NB4 (cell line): ENCODE data around the gene FCN2.

Source experiments
- POLR2A ChIP-seq: IDR thresholded peaks from 2 replicates; pipeline ENCODE4 v1.6.1; 2011; ENCODE audit warnings: mild to moderate bottlenecking; ENCODE audit not compliant: insufficient read length; ENCODE audit errors: extremely low read depth
- TF ChIP-seq, protein P1 (sequence below): IDR thresholded peaks from one replicate; pipeline ENCODE4 v1.5.1; 2012; ENCODE audit warnings: low read depth, low read length
- TF ChIP-seq, protein P2 (sequence below): IDR thresholded peaks from 2 replicates; pipeline ENCODE4 v1.6.1; 2011; ENCODE audit warnings: low read depth, low read length

DNA sequence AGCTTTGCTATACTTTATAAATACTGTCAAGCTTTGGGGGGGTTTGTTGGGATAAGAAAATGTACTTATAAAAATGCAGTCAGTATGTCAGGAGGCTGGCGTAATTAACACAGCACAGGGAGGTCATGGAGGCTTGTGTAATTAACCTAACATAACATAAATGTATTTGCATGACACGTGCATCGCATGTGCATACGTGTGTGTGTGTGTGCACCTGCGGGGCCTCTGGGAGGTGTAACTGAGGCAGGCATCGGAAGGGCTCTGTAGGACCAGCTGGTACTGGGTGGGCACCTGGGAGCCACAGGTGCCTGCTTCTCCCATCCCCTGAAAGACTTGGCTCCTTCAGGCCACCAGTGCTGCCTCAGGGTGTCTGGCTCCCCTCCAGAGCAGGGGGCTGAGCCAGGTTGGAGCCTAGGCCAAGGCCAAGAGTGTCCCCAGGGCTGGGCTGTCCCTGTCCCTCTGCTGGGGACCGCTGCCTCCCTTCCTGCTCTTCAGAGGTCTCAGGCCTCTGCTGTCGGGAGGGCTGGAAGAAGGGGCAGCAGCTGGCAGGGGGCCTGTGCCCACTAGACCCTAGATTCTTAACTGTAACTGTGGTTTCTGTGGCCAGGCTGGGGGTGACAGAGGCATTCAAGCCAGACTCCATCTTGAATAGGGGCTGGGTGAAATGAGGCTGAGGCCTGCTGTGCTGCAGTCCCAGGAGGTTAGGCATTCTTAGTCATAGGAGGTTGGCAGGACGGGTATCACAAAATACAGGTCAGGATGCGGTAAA is 9.0 kb downstream of the FCN2 start:
- TF ChIP-seq, protein P1, sequence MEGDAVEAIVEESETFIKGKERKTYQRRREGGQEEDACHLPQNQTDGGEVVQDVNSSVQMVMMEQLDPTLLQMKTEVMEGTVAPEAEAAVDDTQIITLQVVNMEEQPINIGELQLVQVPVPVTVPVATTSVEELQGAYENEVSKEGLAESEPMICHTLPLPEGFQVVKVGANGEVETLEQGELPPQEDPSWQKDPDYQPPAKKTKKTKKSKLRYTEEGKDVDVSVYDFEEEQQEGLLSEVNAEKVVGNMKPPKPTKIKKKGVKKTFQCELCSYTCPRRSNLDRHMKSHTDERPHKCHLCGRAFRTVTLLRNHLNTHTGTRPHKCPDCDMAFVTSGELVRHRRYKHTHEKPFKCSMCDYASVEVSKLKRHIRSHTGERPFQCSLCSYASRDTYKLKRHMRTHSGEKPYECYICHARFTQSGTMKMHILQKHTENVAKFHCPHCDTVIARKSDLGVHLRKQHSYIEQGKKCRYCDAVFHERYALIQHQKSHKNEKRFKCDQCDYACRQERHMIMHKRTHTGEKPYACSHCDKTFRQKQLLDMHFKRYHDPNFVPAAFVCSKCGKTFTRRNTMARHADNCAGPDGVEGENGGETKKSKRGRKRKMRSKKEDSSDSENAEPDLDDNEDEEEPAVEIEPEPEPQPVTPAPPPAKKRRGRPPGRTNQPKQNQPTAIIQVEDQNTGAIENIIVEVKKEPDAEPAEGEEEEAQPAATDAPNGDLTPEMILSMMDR, result no peak
- TF ChIP-seq POLR2A, result no peak
- TF ChIP-seq, protein P2, sequence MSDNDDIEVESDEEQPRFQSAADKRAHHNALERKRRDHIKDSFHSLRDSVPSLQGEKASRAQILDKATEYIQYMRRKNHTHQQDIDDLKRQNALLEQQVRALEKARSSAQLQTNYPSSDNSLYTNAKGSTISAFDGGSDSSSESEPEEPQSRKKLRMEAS, result 0 out of 2 replicates have a peak, but pooled peaks have one; percentile 16
